Activated CD4-positive, alpha-beta T cell treated with anti-CD3 and anti-CD28 coated beads, Interleukin-2, amount 50 U/mL, for 4 hours (primary cell): ENCODE measurements around the gene PDSS1.
"Not testable (repeated sequence)": the region's sequence is repeated elsewhere in the genome, so short reads cannot be mapped to it uniquely, and the experiment has no call there.

Experiments
- DNase-seq, 2 experiments: peaks; one replicate each; pipeline ENCODE4 v3.0.0-alpha.2; 2020

Gene PDSS1

DNA sequence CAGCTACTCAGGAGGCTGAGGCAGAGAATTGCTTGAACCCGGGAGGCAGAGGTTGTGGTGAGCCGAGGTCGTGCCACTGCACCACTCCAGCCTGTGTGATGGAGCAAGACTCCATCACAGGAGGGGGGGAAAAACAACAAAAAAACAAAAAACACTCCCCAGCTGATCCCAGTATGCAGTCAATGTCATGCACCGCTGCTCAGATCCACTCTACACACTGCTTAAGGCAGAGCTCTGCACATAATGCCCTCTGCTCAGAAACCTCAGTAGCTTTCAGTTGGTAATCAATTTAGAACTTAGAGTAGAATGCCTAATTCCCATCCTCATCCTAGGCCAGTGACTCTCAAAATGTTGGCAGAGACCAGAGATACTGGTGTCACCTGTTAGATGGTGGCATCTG, 43.9 kb downstream of the PDSS1 start:
- no peak for DNase-seq

DNA sequence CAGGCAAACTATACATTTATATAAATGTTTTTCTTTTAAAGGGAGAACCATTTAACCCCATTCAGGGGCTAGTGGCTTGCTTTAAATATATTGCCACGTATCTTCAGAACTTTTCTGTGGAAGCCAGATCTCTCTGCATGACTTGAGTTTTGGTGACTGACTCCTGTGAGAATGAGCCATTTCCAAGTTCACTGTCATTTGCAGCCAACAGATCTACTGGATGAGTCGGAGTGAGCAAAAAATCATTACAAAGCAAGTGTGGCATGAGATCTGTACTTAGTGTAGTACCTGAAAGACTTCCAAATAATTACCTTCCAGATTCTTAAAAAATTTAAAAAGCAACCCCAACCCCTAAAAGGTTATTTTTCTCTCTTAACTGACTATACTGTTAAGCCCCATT, 45.6 kb downstream of the PDSS1 start:
- no peak for DNase-seq

DNA sequence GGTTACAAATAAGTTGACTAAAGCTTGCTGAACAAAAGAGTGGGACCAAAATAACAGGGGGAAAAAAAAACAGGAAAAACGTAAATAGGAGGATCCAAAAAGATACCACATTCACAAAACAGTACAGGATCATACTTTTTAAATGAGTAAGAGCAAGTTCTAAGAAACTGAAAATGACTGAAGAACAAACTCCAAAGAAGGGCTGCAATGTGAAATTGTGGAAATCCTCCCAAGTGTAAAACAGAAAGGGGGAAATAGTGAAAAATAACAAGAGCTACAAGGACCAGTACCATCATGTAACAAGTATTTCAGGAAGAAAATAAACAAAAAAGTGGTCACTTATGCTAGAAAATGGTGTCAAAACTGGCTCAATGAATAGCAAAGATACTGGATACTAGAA, 46.3 kb downstream of the PDSS1 start:
- DNase-seq = no peak

DNA sequence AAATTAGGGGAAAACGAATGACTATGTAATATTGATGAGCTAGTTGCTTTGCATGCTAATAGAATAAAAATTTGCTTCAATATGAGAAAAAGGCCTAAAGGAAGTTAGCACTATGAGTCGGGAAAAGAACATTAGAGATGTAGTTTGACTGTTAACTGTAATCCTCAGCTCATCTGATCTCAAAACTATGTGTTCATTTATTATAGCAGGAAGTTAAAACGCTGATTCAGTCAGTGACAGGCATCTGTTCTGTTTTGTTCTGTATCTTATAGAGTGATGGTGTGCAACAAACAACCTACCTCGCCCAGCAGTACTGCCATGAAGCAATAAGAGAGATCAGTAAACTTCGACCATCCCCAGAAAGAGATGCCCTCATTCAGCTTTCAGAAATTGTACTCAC, 48.6 kb downstream of the PDSS1 start:
- no peak for DNase-seq

DNA sequence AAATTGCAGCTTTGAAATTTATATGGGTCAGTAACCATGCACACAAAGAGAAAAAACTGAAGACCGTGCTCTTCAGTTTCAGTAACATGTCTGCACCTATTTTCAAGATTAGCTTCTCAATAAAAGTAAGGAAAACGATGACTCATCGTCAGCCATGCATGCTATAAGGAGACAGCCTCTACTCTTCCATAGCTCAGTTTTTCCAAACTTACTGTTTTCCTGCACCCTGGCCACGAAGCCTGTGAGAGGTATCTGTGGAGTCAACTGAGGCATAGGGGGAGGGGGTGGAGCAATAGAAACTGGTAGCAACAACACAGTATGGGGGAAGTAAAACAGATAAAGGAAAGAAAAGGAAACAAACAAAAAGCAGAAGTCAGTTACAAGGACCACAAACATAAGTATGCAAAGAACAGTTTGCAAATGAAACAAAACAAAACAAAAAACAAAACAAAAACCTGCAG, 58.0 kb downstream of the PDSS1 start:
- no peak for DNase-seq

DNA sequence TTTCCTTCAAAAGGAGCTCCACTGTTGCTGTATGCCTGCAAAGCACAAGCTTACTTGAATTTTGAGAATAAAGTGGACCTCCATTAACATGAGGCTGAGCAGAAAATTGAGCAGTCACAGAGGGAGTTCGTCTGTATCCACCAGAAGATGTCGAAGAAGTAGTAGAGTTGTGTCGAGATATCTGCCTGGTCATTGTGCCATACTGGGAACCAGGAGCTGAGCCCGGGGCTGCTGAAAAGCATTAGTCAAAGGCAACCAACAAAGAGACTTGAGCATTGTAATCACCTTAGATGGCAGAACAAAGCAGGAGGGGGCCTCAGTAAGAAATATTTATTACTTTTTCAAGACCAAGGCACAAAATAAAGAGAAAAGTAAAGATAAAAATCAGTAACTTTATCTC, 61.5 kb downstream of the PDSS1 start:
- no peak for DNase-seq

DNA sequence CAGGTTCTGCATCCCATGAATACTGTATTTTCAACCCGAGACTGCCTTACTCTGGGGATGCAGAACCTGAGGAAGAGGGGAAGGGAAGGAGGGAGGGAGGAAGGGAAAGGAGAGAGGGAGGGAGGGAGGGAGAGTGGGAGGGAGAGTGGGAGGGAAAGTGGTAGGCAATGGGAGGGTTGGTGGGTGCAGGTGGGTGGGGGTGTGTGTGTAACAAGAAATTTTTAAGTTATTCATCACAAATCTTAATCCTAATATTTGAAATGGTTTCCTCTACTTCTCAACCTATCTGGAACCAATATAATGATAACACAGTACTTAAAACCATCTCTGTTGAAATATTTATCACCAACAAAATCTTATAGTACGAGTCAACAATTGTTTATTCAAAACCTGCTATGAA, 68.0 kb downstream of the PDSS1 start:
- no peak for DNase-seq

DNA sequence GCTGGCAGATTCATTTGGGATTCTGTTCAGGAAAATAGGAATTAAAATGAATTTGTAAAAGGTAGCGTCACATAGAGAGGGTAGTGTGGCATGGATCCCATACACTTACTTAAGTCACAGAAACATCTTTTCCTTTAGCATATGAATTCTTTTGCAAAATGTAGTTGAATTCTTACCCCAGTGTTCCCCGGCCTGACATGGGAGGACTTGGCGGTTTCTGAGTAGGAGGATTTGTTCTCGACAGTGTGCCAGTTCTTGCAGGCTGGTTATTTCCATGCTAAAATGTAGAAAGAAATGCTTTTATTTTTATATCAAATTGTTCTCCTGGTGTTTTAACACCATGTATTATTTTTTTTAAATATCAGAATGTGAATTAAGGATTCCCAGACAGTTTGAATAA, 72.6 kb downstream of the PDSS1 start:
- no peak for DNase-seq

DNA sequence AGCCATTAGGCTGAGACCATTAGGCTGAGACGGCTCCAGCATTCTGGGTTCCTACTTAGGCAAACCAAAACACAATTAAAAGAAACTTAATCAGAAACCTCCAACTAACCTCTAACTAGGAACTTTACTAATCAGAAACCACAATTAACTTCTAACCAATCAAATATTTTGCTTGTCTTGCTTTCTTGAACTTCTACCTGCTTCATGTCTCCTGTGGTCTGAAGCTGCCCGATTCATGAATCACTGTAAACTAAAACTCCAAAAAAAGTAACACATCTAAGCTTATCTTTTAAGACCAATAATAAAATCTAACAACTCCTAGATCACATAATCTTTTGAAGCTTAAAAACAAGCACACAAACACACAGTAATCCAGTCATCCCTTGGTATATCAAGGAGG, 76.1 kb downstream of the PDSS1 start:
- no peak for DNase-seq

DNA sequence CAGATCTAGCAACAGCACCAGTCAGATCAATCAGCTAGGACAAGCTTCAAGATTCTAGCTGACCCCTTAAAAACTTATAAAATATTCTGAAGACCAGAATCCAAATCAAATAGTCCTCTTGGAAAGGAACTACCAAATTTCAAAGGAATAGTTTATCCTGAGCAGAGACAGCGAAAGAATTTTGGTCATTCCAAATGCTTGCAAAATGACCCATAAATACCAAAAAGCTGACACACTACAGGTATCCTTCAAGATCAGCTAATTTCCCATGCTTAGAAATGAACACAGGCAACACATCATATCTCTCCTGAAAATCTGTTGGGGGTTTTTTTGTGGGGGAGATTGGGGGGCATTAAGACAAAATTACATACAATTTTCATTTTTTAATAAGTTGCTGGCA, 78.8 kb downstream of the PDSS1 start:
- no peak for DNase-seq

DNA sequence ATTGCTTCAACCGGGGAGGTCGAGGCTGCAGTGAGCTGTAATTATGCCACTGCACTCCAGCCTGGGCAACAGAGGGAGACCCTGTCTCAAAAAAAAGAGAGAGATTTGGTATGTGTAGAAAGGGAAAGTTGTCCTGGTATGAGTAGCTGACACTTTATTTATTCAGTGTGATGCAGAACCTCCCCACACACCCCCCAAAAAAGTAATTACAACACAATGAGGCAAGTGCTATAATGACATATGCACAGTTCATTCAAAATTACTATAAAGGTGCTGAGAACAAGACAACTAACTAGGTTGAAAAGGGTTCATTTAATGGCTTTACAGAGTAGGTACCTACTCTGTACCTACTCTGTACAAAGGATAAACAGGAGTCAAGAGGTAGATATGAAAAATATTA, 80.2 kb downstream of the PDSS1 start:
- DNase-seq = no peak

DNA sequence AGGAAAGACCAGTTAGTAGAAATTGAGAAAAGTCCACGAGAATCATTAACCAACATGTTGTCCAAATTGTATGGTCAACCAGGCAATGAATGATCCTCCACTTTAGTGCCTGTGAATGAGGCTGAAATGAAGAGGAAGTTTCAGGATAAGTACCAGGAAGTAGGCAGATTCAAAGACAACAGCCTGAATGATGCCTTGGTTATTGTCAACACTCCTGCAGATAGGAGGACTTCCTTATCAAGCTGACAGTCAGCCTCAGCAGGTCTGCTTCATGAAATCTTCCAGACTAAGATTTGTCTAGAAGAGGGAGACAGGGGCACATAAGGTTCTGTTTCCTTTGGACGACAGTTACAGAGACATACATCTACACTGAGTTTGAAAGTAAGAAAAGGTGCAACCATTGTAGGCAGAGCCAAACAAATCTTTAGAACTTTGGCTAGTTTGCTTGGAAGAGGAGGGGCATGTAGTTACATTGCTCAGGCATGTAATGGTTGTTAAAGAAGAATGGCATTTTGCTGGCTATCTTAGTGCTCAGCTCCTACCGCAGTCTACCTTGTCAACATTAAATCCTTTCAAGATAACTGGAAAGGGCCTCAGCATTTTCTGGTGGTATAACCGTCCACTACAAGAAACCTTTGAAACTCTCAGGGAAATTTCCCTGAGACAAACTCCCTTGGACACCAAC, 81.8 kb downstream of the PDSS1 start:
- no peak for DNase-seq

DNA sequence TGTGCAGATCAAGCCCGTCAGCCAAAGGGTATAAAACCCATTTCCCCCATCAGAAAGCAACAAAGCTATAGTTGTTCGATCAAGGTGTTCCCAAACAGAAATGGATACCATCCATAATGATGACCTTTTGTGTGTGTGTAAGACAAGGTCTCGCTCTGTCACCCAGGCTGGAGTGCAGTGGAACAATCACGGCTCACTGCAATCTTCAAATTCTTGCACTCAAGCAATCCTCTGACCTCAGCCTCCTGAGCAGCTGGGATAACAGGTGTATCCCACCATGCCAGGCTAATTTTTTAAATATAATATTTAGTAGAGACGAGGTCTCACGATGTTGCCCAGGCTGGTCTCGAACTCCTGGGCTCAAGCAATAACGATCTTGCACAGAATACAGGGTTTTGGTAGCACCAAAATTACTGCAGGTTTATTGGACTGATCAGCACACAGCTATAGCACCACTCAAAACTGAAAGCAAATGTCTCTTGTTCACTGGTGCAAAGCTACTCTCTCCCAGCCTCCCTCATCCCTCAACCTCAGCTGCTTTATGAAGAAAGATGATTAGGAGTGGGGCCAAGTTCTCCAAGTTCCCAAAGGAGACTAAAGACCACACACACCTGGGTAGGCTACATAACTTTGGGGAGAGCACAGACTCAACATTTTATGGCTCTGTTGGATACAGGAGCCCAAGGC, 82.7 kb downstream of the PDSS1 start:
- DNase-seq = no peak

DNA sequence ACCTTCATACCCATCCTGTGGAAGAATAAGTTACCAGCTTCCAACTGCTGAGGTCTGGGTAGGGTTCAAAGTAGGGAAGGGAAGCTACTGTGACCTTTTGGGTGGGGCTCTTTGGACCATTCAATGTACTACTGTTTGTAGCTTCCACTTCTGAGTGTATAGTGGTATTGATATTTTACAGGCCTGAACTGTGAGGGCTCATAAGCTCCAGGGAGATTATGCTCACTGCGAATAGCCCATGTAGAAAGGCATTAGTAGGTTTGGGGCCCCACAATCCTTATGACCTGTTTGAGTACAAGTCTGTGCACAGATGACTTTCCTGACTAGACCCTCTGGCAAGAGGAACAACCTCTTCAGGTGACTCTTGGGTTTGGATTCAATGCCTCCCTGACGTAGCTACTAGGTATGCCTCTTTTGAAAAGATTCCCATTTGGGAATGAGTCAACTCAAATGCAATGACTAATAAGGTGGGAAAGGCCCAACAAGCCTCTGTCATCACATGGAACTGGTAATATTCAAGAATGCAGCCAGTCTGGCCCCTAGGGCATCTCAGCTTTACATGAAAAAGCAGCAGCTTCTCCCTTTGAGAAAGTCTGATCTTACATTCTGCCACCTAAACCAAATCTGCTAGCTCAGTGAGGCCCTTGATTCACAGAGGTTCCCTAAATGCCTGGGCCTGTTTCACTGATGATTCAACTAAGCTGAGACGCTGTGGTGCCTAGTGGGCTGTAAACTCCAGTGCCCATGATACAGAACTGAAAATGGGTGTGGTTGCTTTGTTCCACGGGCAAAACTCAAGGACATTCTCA, 83.5 kb downstream of the PDSS1 start:
- DNase-seq = no peak

DNA sequence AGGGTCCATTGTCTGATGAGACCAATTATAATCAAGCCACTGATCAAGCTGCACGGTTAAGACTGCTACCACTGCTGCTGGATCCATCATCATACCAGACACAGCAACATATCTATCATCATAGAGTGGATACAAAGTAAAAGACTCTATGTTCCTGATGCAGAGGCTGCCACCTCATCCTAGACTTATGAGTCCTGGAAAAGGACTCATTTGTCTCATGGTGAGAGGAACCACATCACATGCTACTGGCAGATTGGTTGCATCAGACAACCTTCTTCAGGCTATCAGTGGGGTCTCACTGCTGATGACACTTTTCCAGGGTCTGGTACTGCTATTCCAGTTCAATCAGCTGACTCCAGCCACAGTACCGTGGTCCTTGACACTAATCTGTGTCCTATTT, 84.3 kb downstream of the PDSS1 start:
- no peak for DNase-seq

DNA sequence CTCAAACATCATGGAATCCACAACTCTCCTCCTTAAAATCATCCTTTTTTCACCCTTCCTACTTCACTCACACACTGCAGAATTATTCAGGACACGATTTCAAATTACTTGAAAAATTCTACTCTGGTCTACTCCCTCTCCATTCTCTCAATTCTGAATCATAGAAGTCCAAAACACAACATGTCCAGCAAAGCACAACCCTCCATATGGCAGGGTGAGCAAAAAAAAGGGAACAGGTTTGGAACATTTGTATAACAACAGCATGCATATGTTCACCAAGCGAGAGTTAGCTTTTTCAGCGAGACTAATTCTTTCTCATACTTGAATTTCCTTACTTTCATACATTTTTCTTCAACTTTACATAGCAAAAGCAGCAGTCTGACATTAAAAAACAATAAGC, 89.9 kb downstream of the PDSS1 start:
- DNase-seq = no peak

DNA sequence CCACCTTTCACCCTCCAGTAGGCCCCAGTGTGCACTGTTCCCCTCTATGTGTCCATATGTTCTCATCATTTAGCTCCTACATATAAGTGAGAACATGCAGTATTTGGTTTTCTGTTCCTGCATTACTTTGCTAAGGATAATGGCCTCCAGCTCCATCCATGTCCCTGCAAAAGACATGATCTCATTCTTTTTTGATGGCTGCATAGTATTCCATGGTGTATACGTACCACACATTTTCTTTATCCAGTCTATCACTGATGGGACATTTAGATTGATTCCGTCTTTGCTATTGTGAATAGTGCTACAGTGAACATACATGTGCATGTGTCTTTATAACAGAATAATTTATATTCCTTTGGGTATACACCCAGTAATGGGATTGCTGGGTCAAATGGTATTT, 92.3 kb downstream of the PDSS1 start:
- not testable (repeated sequence) for DNase-seq

DNA sequence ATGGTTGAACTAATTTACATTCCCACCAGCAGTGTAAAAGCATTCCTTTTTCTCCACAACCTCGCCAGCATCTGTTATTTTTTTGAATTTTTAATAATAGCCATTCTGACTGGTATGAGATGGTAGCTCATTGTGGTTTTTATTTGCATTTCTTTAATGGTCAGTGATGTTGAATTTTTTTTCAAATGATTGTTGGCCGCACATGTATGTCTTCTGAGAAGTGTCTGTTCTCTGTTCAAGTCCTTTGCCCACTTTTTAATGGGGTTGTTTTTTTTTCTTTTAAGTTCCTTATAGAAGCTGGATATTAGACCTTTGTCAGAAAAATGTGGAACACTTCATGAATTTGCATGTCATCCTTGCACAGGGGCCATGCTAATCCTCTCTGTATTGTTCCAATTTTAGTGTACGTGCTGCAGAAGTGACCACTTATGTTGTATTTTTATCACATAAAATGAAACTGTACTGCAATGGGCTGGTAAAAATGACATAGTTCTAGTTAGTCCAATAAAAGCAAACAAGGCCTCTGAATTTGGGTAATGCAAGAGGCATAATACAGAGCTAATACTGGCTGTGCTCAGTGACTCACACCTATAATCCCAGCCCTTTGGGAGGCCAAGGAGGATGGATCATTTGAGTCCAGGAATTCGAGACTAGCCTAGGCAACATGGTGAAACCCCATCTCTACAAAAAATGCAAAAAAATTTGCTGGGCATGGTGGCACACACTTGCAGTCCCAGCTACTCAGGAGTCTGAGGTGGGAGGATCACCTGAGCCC, 92.9 kb downstream of the PDSS1 start:
- no peak for DNase-seq

DNA sequence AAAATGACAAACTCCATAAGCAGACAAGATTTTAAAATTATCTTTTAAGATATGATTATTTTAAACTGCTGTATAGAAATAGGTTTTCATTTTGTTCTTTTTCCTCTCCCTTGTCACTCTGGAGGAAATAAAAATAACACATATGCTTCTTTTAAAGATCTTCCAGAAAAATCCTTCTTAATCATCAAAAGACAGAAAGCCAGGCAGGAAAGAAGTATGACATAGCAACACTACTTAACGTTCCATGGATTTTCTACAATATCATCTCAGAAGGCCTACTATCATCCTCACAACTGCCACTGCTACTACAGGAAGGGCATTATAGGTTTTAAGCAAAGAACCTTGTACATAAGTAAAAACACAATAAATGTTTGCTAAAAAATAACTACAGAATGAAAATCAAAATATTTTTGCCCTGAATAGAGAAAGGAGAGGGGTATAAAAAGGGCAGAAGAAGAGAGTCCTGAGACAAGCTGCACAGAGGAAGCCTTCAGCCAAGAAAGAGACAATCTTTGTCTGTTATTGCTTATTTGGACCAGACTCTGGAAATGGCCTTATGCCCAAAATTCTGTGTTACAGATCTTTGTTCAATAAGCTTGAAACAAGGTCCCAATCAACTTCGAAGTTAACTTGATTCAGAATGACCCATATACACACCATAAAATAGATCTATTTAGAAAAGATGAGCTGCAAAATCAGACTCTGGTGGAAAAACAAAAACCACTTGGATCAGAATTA, 95.4 kb downstream of the PDSS1 start:
- no peak for DNase-seq
